GM13976 (cell line): ENCODE measurements around the gene NAP1L1.

Experiments
- DNase-seq: peaks from one replicate; pipeline ENCODE4 v3.0.0; 2012; ENCODE audit warnings: low spot score
- CTCF ChIP-seq: IDR thresholded peaks from 2 replicates; pipeline ENCODE4 v1.5.1; 2012; ENCODE audit warnings: borderline replicate concordance, mild to moderate bottlenecking; ENCODE audit not compliant: insufficient read depth; ENCODE audit errors: extremely low read depth, missing control alignments, control extremely low read depth
- in situ Hi-C: fragments of 300-500 bp; cut with MboI; formaldehyde crosslinking; loops from one replicate; pipeline ENCODE4 v1.12.0; 2022; ENCODE audit warnings: low sequenced_read_pairs, mixed read lengths, inconsistent platforms; ENCODE audit not compliant: unreplicated experiment

The NAP1L1 gene

GRCh38 chr12:76060111-76060510, 24.4 kb downstream of the NAP1L1 start:
- in situ Hi-C loops = loop anchor here (25.0 kb wide), 1 partner anchor 402 kb away; no protein-coding TSS in a partner anchor
- no peak for TF ChIP-seq CTCF
- DNase-seq = no peak

GRCh38 chr12:76057326-76057725, 27.2 kb downstream of the NAP1L1 start:
- in situ Hi-C loops = loop anchor here (25.0 kb wide), 1 partner anchor 405 kb away; no protein-coding TSS in a partner anchor
- DNase-seq = no peak
- TF ChIP-seq CTCF = no peak

GRCh38 chr12:76055393-76055792, 29.1 kb downstream of the NAP1L1 start:
- no peak for DNase-seq
- in situ Hi-C loops = loop anchor here (25.0 kb wide), 1 partner anchor 407 kb away; no protein-coding TSS in a partner anchor
- no peak for TF ChIP-seq CTCF

- no peak for DNase-seq
- no peak for TF ChIP-seq CTCF
- in situ Hi-C loops = loop anchor here (25.0 kb wide), 2 partner anchors 413 to 712 kb away; partner anchors contain the start of genes CAPS2 and GLIPR1L1
These were observed 34.8 kb downstream of the NAP1L1 start for GRCh38 chr12:76049575-76050251.

- no peak for DNase-seq
- in situ Hi-C loops = loop anchor here (25.0 kb wide), 1 partner anchor 710 kb away; the partner anchor contains the start of genes CAPS2 and GLIPR1L1
- TF ChIP-seq CTCF = no peak
These were observed 36.7 kb downstream of the NAP1L1 start for GRCh38 chr12:76047742-76048141.

- no peak for TF ChIP-seq CTCF
- in situ Hi-C loops = loop anchor here (25.0 kb wide), 1 partner anchor 710 kb away; the partner anchor contains the start of genes CAPS2 and GLIPR1L1
- DNase-seq = no peak
These were observed 37.4 kb downstream of the NAP1L1 start for GRCh38 chr12:76047060-76047459.
